Effector memory CD8-positive, alpha-beta T cell (primary cell): ENCODE results near the gene LIFR.

Experiments used
- ATAC-seq: fragments of 150-1000 bp; cut with Tn5 transposase; replicated peaks from 2 replicates; pipeline ENCODE4 v1.10.0; 2021; ENCODE audit warnings: mild to moderate bottlenecking, moderate library complexity
- DNase-seq, 3 experiments: peaks; one replicate each; pipeline ENCODE4 v3.0.0; 2021
- H3K27ac Mint-ChIP-seq, 2 donors: one replicate each; pipeline ENCODE4 v1.8.0; 2022; ENCODE audit warnings: mild to moderate bottlenecking in 2 of 2, mixed read lengths in 2 of 2, moderate library complexity in 2 of 2
- H3K27me3 Mint-ChIP-seq, 2 donors: one replicate each; pipeline ENCODE4 v1.8.0; 2022; ENCODE audit warnings: mixed read lengths in 2 of 2
- H3K36me3 Mint-ChIP-seq: one replicate; pipeline ENCODE4 v1.8.0; 2022; ENCODE audit warnings: mild to moderate bottlenecking, moderate library complexity, mixed read lengths; ENCODE audit not compliant: insufficient read depth
- H3K4me1 Mint-ChIP-seq, 2 donors: one replicate each; pipeline ENCODE4 v1.8.0; 2022; ENCODE audit warnings: low read depth in 2 of 2, mixed read lengths in 2 of 2
- H3K4me3 Mint-ChIP-seq, 2 donors: one replicate each; pipeline ENCODE4 v1.8.0; 2022; ENCODE audit warnings: mild to moderate bottlenecking in 2 of 2, mixed read lengths in 2 of 2, moderate library complexity in 2 of 2
- H3K9me3 Mint-ChIP-seq, 2 donors: one replicate each; pipeline ENCODE4 v1.8.0; 2022; ENCODE audit warnings: mixed read lengths in 2 of 2

LIFR gene

GRCh38 chr5:38595132-38595745, 38.8 kb upstream of the LIFR start:
- DNase-seq (no peak), ATAC-seq (no peak)
- H3K27me3 Mint-ChIP-seq = peaks cover 34 to 55% of the 10 kb centered on the region in 2 donors
- no peak overlapping the region for H3K27ac Mint-ChIP-seq
- H3K4me1 Mint-ChIP-seq = no peaks in the 10 kb centered on the region
- H3K36me3 Mint-ChIP-seq = no peaks in the 10 kb centered on the region
- H3K4me3 Mint-ChIP-seq = no peak overlapping the region
- no peaks in the 10 kb centered on the region for H3K9me3 Mint-ChIP-seq

GRCh38 chr5:38593959-38594358, 37.5 kb upstream of the LIFR start:
- Mint-ChIP-seq H3K4me3 (no peak overlapping the region), H3K36me3 (no peaks in the 10 kb centered on the region), H3K27me3 (peaks cover 39 to 61% of the 10 kb centered on the region in 2 donors), H3K27ac (no peak overlapping the region), H3K4me1 (no peaks in the 10 kb centered on the region), H3K9me3 (no peaks in the 10 kb centered on the region)
- DNase-seq = no peak
- no peak for ATAC-seq

- no peak overlapping the region for H3K4me3 Mint-ChIP-seq
- H3K9me3 Mint-ChIP-seq = no peaks in the 10 kb centered on the region
- DNase-seq = no peak
- no peak for ATAC-seq
- no peaks in the 10 kb centered on the region for H3K4me1 Mint-ChIP-seq
- H3K27me3 Mint-ChIP-seq = peaks cover 25 to 42% of the 10 kb centered on the region in 2 donors
- H3K36me3 Mint-ChIP-seq = no peaks in the 10 kb centered on the region
- H3K27ac Mint-ChIP-seq = no peak overlapping the region
Measured at GRCh38 chr5:38591523-38591849, 35.0 kb upstream of the LIFR start.

- no peak overlapping the region for H3K4me3 Mint-ChIP-seq
- H3K36me3 Mint-ChIP-seq = no peaks in the 10 kb centered on the region
- no peak overlapping the region for H3K27ac Mint-ChIP-seq
- ATAC-seq = no peak
- no peaks in the 10 kb centered on the region for H3K4me1 Mint-ChIP-seq
- H3K27me3 Mint-ChIP-seq = peaks cover 25 to 45% of the 10 kb centered on the region in 2 donors
- H3K9me3 Mint-ChIP-seq = no peaks in the 10 kb centered on the region
- no peak for DNase-seq
Measured at GRCh38 chr5:38590838-38591522, 34.5 kb upstream of the LIFR start.

- Mint-ChIP-seq H3K9me3 (no peaks in the 10 kb centered on the region), H3K4me3 (no peak overlapping the region), H3K27ac (no peak overlapping the region), H3K27me3 (peaks cover 19 to 45% of the 10 kb centered on the region in 2 donors), H3K4me1 (no peaks in the 10 kb centered on the region), H3K36me3 (no peaks in the 10 kb centered on the region)
- ATAC-seq (no peak), DNase-seq (no peak)
Measured at GRCh38 chr5:38589629-38590028, 33.2 kb upstream of the LIFR start.

- H3K9me3 Mint-ChIP-seq = no peaks in the 10 kb centered on the region
- DNase-seq (no peak), ATAC-seq (no peak)
- no peaks in the 10 kb centered on the region for H3K36me3 Mint-ChIP-seq
- H3K4me3 Mint-ChIP-seq = no peak overlapping the region
- H3K27me3 Mint-ChIP-seq = peaks cover 46 to 61% of the 10 kb centered on the region in 2 donors
- H3K4me1 Mint-ChIP-seq = peaks cover 4 to 5% of the 10 kb centered on the region in 2 donors
- no peak overlapping the region for H3K27ac Mint-ChIP-seq
Measured at GRCh38 chr5:38585816-38586215, 29.4 kb upstream of the LIFR start.

GRCh38 chr5:38583500-38583899, 27.1 kb upstream of the LIFR start:
- Mint-ChIP-seq H3K36me3 (no peaks in the 10 kb centered on the region), H3K27me3 (peaks cover 48 to 60% of the 10 kb centered on the region in 2 donors), H3K4me1 (peaks cover 4 to 5% of the 10 kb centered on the region in 2 donors), H3K4me3 (no peak overlapping the region), H3K9me3 (no peaks in the 10 kb centered on the region), H3K27ac (no peak overlapping the region)
- ATAC-seq = no peak
- DNase-seq = no peak

GRCh38 chr5:38582975-38583319, 26.5 kb upstream of the LIFR start:
- Mint-ChIP-seq H3K36me3 (no peaks in the 10 kb centered on the region), H3K9me3 (no peaks in the 10 kb centered on the region), H3K4me1 (peaks cover 4 to 5% of the 10 kb centered on the region in 2 donors), H3K4me3 (no peak overlapping the region), H3K27me3 (peaks cover 48 to 60% of the 10 kb centered on the region in 2 donors), H3K27ac (no peak overlapping the region)
- DNase-seq (no peak), ATAC-seq (no peak)

- H3K36me3 Mint-ChIP-seq = no peaks in the 10 kb centered on the region
- DNase-seq (no peak), ATAC-seq (no peak)
- H3K9me3 Mint-ChIP-seq = no peaks in the 10 kb centered on the region
- H3K27ac Mint-ChIP-seq = no peak overlapping the region
- peaks cover 4 to 5% of the 10 kb centered on the region in 2 donors for H3K4me1 Mint-ChIP-seq
- H3K4me3 Mint-ChIP-seq = no peak overlapping the region
- peaks cover 51 to 64% of the 10 kb centered on the region in 2 donors for H3K27me3 Mint-ChIP-seq
Measured at GRCh38 chr5:38582293-38582974, 26.0 kb upstream of the LIFR start.

- Mint-ChIP-seq H3K9me3 (no peaks in the 10 kb centered on the region), H3K4me1 (peaks cover 4 to 5% of the 10 kb centered on the region in 2 donors), H3K27me3 (peaks cover 56 to 69% of the 10 kb centered on the region in 2 donors), H3K36me3 (no peaks in the 10 kb centered on the region), H3K4me3 (no peak overlapping the region), H3K27ac (no peak overlapping the region)
- DNase-seq (no peak), ATAC-seq (no peak)
Measured at GRCh38 chr5:38581597-38581996, 25.2 kb upstream of the LIFR start.

- Mint-ChIP-seq H3K4me3 (no peak overlapping the region), H3K4me1 (peaks cover 4 to 5% of the 10 kb centered on the region in 2 donors), H3K27me3 (peaks cover 56% of the 10 kb centered on the region in 2 donors), H3K36me3 (no peaks in the 10 kb centered on the region), H3K27ac (no peak overlapping the region), H3K9me3 (no peaks in the 10 kb centered on the region)
- DNase-seq = no peak
- ATAC-seq = no peak
Measured at GRCh38 chr5:38579105-38579504, 22.7 kb upstream of the LIFR start.

- no peak for DNase-seq
- H3K9me3 Mint-ChIP-seq = no peaks in the 10 kb centered on the region
- peaks cover 42 to 44% of the 10 kb centered on the region in 2 donors for H3K27me3 Mint-ChIP-seq
- no peaks in the 10 kb centered on the region for H3K36me3 Mint-ChIP-seq
- no peak for ATAC-seq
- no peaks in the 10 kb centered on the region for H3K4me1 Mint-ChIP-seq
- no peak overlapping the region for H3K27ac Mint-ChIP-seq
- no peak overlapping the region for H3K4me3 Mint-ChIP-seq
Measured at GRCh38 chr5:38576961-38577684, 20.7 kb upstream of the LIFR start.

- no peak for ATAC-seq
Measured at GRCh38 chr5:38576442-38576841, 20.0 kb upstream of the LIFR start.

More at GRCh38 chr5:38576442-38576841, 20.0 kb upstream of the LIFR start:
- no peak for DNase-seq
- no peak overlapping the region for H3K4me3 Mint-ChIP-seq
- H3K9me3 Mint-ChIP-seq = no peaks in the 10 kb centered on the region
- H3K27ac Mint-ChIP-seq = no peak overlapping the region
- no peaks in the 10 kb centered on the region for H3K4me1 Mint-ChIP-seq
- H3K36me3 Mint-ChIP-seq = no peaks in the 10 kb centered on the region
- H3K27me3 Mint-ChIP-seq = peaks cover 35 to 37% of the 10 kb centered on the region in 2 donors
